ENCODE results near the gene CD47. TPM values are rescaled to one million over a fixed set of nuclear protein-coding genes. Genes with fewer than 3 reads are reported as not detected.

The CD47 gene
- total and polyA plus RNA-seq, 2 of the 4 experiments (the other 2 are of a cell fraction): 45.9 to 52.0 TPM

- in situ Hi-C loops (cut with MboI; ENCODE audit: low sequenced_read_pairs): no loop called here
- Histone ChIP-seq H3K4ac (ENCODE audit: low read depth, low read length) (no peak overlapping the region), H3K79me1 (ENCODE audit: low read depth in 1 of 2, low read length in 2 of 2) (no peaks in the 10 kb centered on the region), H3K4me2 (ENCODE audit: low read depth, low read length) (no peak overlapping the region), H4K5ac (ENCODE audit: low read depth, low read length) (no peak overlapping the region), H2AFZ (replicated peaks; ENCODE audit: low read length, poor library complexity) (no peak overlapping the region), H3K14ac (replicated peaks; ENCODE audit: low read depth, low read length) (no peak overlapping the region), H2AK5ac (ENCODE audit: low read depth, low read length) (no peak overlapping the region), H2BK20ac (ENCODE audit: low read depth, low read length) (no peak overlapping the region), H3K9me1 (ENCODE audit: insufficient read depth, low read length) (no peaks in the 10 kb centered on the region), H2BK5ac (ENCODE audit: low read depth, low read length, poor library complexity, severe bottlenecking) (no peak overlapping the region), H3K9ac (ENCODE audit: low read depth, low read length) (no peak overlapping the region), H3K36me3 (ENCODE audit: control insufficient read depth, insufficient read depth, low read length) (no peaks in the 10 kb centered on the region), H4K20me1 (ENCODE audit: insufficient read depth, low read length) (no peaks in the 10 kb centered on the region), H2AK9ac (replicated peaks; ENCODE audit: low read depth, low read length, poor library complexity) (no peak overlapping the region), H4K91ac (ENCODE audit: insufficient read depth, low read depth, low read length) (no peak overlapping the region), H2BK15ac (ENCODE audit: low read depth, low read length) (no peak overlapping the region), H3K27ac (ENCODE audit: insufficient read depth, low read length) (no peak overlapping the region), H3K18ac (ENCODE audit: low read depth, low read length) (no peak overlapping the region), H3K56ac (ENCODE audit: extremely low read depth, insufficient read depth, low read length) (no peak overlapping the region), H3K4me1 (ENCODE audit: control insufficient read depth, insufficient read depth, low read length) (peaks cover 1% of the 10 kb centered on the region; the same call in 1 of the 2 replicates), H4K8ac (ENCODE audit: low read depth in 2 of 2, low read length in 2 of 2) (no peak overlapping the region), H3K27me3 (ENCODE audit: control insufficient read depth, insufficient read depth, low read length) (peaks cover 16% of the 10 kb centered on the region), H3K9me3 (ENCODE audit: control insufficient read depth, insufficient read depth, low read length) (no peaks in the 10 kb centered on the region), H3K23ac (ENCODE audit: low read depth, low read length) (no peak overlapping the region), H3K4me3 (ENCODE audit: insufficient read depth, low read depth, low read length) (no peak overlapping the region), H2BK120ac (ENCODE audit: low read depth, low read length) (no peak overlapping the region)
- no TSS peak for BruUV-seq (replicated peaks)
- dilution Hi-C loops (cut with HindIII; ENCODE audit: low sequenced_read_pairs, unreplicated experiment): no loop called here
- POLR2A ChIA-PET (ENCODE audit: unreplicated experiment): no interaction called here
- WGBS, 2 experiments (ENCODE audit: extremely low coverage in 2 of 2, insufficient read length in 1 of 2): 70% methylated on average over 3 of the region's 8 CpGs; no CpG with 5 or more reads in 1 of the 2 experiments
- CTCF ChIA-PET: no interaction called here
- no peak for DNase-seq
- intact Hi-C loops (cut with micrococcal nuclease): no loop called here
- no peak for ATAC-seq (ENCODE audit: low read depth)
- TF ChIP-seq BHLHE40 (IDR thresholded peaks at IDR 0.05; ENCODE audit: low read depth, low read length) (no peak), RCOR1 (IDR thresholded peaks at IDR 0.05; ENCODE audit: insufficient replicate concordance, low read length) (no peak), NFE2L2 (IDR thresholded peaks at IDR 0.05; ENCODE audit: low read depth, low read length) (no peak), MAZ (IDR thresholded peaks at IDR 0.05; ENCODE audit: borderline replicate concordance, low read depth, low read length) (no peak), MXI1 (IDR thresholded peaks at IDR 0.05; ENCODE audit: borderline replicate concordance, low read depth, low read length) (no peak), CEBPB (IDR thresholded peaks at IDR 0.05; ENCODE audit: low read depth, low read length) (no peak), SMC3 (IDR thresholded peaks at IDR 0.05; ENCODE audit: low read depth, low read length) (no peak), RFX5 (IDR thresholded peaks at IDR 0.05; ENCODE audit: low read depth, low read length) (no peak), RAD21 (IDR thresholded peaks at IDR 0.05; ENCODE audit: low read length) (no peak), CTCF (conservative IDR thresholded peaks at IDR 0.05; ENCODE audit: low read depth, low read length) (no peak), POLR2A (IDR thresholded peaks at IDR 0.05; ENCODE audit: low read depth, low read length) (no peak), MAFK (IDR thresholded peaks at IDR 0.05; ENCODE audit: low read depth, low read length) (no peak), ELK1 (IDR thresholded peaks at IDR 0.05; ENCODE audit: borderline replicate concordance, low read depth, low read length) (no peak), USF2 (IDR thresholded peaks at IDR 0.05; ENCODE audit: low read depth, low read length) (no peak), CHD1 (IDR thresholded peaks at IDR 0.05; ENCODE audit: low read depth, low read length) (no peak)
These were observed 77.4 kb downstream of the CD47 start for GRCh38 chr3:108013141-108014055.

Measured in IMR-90 (cell line).